Myometrial cell (primary cell): ENCODE data around the gene UPK2. TPM values are rescaled to one million over a fixed set of nuclear protein-coding genes. Genes with fewer than 3 reads are reported as not detected.

Experiments used
- total RNA-seq: library from RNA; depleted of rRNA; stranded (reverse); fragments of >200 nt; gene quantifications from 2 replicates; pipeline ENCODE4 v1.2.3, GENCODE V29; 2015

The UPK2 gene
- total RNA-seq = not detected in 2 replicates

DNA sequence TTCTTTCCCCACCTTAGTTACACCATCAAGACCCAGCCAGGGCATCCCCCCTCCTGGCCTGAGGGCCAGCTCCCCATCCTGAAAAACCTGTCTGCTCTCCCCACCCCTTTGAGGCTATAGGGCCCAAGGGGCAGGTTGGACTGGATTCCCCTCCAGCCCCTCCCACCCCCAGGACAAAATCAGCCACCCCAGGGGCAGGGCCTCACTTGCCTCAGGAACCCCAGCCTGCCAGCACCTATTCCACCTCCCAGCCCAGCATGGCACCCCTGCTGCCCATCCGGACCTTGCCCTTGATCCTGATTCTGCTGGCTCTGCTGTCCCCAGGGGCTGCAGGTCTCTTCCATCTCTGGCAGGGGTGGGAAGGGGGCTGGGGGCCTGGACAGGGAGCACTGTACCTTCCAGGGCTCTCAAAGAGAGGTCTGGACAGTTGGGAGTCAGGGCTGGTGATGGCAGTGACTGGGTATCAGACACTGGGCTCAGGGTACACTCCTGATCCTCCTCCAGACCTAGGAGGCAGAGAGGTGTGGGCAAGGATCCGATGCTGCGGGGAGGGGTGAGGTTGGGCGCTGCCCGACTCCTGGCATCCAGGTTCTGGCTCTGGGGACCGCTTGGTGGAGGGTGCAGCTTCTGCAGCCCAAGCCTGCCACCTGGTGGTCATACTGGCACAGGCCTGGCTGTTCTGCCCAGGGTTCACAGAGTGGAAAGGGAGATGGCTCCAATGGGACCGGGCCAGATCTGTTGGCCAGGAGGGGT, at the start of gene UPK2:
TSS of gene UPK2 (plus strand) at position 205 of the 753 bp plus-strand sequence. CDS start at position 258, 53 bp downstream.

DNA sequence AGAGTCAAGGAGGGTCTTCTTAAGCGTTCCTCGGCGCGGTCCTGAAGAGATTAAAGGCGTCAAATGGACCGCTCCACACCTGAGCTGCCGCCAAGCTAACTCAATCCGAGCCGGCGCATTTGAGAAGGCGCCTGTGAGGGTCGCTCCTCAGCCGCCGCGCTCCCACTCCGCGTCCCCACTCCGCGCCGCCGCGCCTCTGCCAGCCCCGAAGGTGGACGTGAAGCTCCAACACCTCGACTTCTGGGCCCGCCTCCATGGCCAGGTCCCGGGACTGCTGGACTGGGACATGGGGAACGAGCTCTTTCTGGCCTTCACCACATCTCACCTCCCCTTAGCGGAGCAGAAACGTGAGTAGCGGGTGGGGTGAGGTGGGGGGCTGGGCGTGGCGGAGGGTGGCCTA, 15.5 kb downstream of the UPK2 start, which contains the start of gene FOXR1:
TSS of gene FOXR1 (plus strand) at position 116 of the 400 bp plus-strand sequence. CDS start at position 287, 171 bp downstream.

DNA sequence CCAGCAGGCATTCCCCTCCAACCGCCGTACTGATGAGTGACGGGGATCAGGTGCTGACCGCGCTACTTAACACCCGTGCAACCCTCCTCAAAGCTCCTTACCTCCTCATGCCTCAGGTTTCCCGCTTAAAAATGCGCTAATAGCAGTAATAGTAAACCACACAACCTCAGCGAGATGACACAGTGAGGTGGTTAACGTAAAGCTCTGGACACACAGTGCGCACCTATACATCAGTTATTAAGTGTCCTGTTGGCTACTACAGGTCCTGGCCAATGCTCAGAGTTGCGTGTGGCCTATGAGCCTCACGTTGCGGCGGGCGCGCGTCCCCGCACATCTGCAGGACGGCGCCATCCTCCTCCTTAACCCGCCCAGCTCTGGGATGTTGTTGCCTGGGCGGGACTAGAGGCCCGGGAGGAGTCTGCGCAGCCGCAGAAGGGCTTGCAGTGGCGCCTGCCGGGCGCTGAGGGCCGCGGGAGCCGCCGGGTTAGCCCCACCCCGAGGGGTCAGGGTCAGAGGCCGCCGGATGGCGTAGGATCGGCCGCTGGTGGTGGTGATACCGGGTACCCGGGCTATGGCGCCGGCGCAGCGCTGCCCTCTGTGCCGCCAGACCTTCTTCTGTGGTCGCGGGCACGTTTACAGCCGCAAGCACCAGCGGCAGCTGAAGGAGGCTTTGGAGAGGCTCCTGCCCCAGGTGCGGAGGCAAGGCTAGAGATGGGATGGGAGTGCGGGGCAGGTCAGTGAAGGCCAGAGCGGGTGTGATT, 41.7 kb downstream of the UPK2 start, which contains the start of gene CENATAC:
TSS of gene CENATAC (plus strand) at position 512 of the 761 bp plus-strand sequence. CDS start at position 572, 60 bp downstream.

Other genes starting within 250 kb of the UPK2 start
- gene DDX6, start 165.1 kb upstream of the UPK2 start, total RNA-seq = 41.8 and 73.0 TPM in 2 replicates
- not detected in 2 replicates for gene CXCR5, start 72.4 kb upstream of the UPK2 start, total RNA-seq
- 17.3 and 26.6 TPM in 2 replicates for gene BCL9L, start 30.4 kb upstream of the UPK2 start, total RNA-seq
- not detected in 2 replicates for gene FOXR1, start 15.5 kb downstream of the UPK2 start, total RNA-seq
- gene CENATAC, start 41.8 kb downstream of the UPK2 start, total RNA-seq = 2.0 and 6.4 TPM in 2 replicates
- 1,299 and 1,315 TPM in 2 replicates for gene RPS25, start 62.0 kb downstream of the UPK2 start, total RNA-seq
- gene TRAPPC4, start 62.5 kb downstream of the UPK2 start, total RNA-seq = 64.3 and 95.9 TPM in 2 replicates
- gene SLC37A4, start 74.6 kb downstream of the UPK2 start, total RNA-seq = 15.4 and 17.6 TPM in 2 replicates
- 96.6 and 110 TPM in 2 replicates for gene HYOU1, start 100.9 kb downstream of the UPK2 start, total RNA-seq
- gene VPS11, start 111.5 kb downstream of the UPK2 start, total RNA-seq = 20.5 and 20.7 TPM in 2 replicates
- gene HMBS, start 128.6 kb downstream of the UPK2 start, total RNA-seq = 17.5 and 25.7 TPM in 2 replicates
- gene DPAGT1, start 145.6 kb downstream of the UPK2 start, total RNA-seq = 21.9 and 27.5 TPM in 2 replicates
- gene C2CD2L, start 151.0 kb downstream of the UPK2 start, total RNA-seq = 5.8 and 7.8 TPM in 2 replicates
- 7.8 and 12.4 TPM in 2 replicates for gene HINFP, start 165.3 kb downstream of the UPK2 start, total RNA-seq
- under 0.01 and 0.29 TPM in 2 replicates for gene ABCG4, start 192.8 kb downstream of the UPK2 start, total RNA-seq
- gene NLRX1, start 212.4 kb downstream of the UPK2 start, total RNA-seq = 16.0 and 23.1 TPM in 2 replicates
- not detected in 2 replicates for gene NHERF4, start 229.2 kb downstream of the UPK2 start, total RNA-seq